HepG2 (cell line): ENCODE data around the gene THAP3. TPM values are rescaled to one million over a fixed set of nuclear protein-coding genes. Genes with fewer than 3 reads are reported as not detected.

Experiments
- ATF5 ChIP-seq: sonication (generic); formaldehyde crosslinking; IDR thresholded peaks from 2 replicates; pipeline ENCODE4 v1.4.0; 2020; ENCODE audit warnings: mild to moderate bottlenecking, low read depth, missing genetic modification reagents
- CBX2 ChIP-seq, 2 experiments: fragments of 200-600 bp in 1 of 2; sonication (generic); formaldehyde crosslinking in 1 of 2; IDR thresholded peaks; 2 replicates each; pipeline versions ENCODE4 v1.7.0 to v1.8.1; 2018 to 2022; ENCODE audit warnings: low read depth in 2 of 2, low read length in 1 of 2, mild to moderate bottlenecking in 1 of 2, missing genetic modification reagents in 1 of 2
- CCDC6 ChIP-seq: sonication (generic); formaldehyde crosslinking; IDR thresholded peaks from 2 replicates; pipeline ENCODE4 v1.8.1; 2022; ENCODE audit warnings: mild to moderate bottlenecking, missing genetic modification reagents, moderate library complexity
- GATAD1 ChIP-seq: IDR thresholded peaks from 2 replicates; pipeline ENCODE4 v1.6.1; 2016; ENCODE audit warnings: missing genetic modification reagents, missing compliant biosample characterization
- HBP1 ChIP-seq: IDR thresholded peaks from 2 replicates; pipeline ENCODE4 v1.6.1; 2016; ENCODE audit warnings: low read depth, control low read depth
- HOXD1 ChIP-seq: sonication (generic); formaldehyde crosslinking; IDR thresholded peaks from 2 replicates; pipeline ENCODE4 v1.5.0; 2020; ENCODE audit warnings: missing genetic modification reagents
- MBNL3 ChIP-seq: fragments of 250-450 bp; sonication (Bioruptor Pico); conservative IDR thresholded peaks from 2 replicates; pipeline ENCODE4 v1.8.0; 2022; ENCODE audit warnings: mild to moderate bottlenecking, inconsistent platforms
- MLLT10 ChIP-seq: sonication (generic); formaldehyde crosslinking; IDR thresholded peaks from 2 replicates; pipeline ENCODE4 v1.4.0; 2020; ENCODE audit warnings: missing genetic modification reagents
- NR2F6 ChIP-seq, 2 experiments: IDR thresholded peaks; 2 replicates each; pipeline ENCODE4 v1.6.1; 2016; ENCODE audit warnings: antibody characterized with exemption in 1 of 2, mild to moderate bottlenecking in 1 of 2
- RBFOX2 ChIP-seq: fragments of 200-400 bp; formaldehyde crosslinking; IDR thresholded peaks from 2 replicates; pipeline ENCODE4 v1.6.1; 2017; ENCODE audit warnings: low read depth, mild to moderate bottlenecking, low read length
- SAP130 ChIP-seq: IDR thresholded peaks from 2 replicates; pipeline ENCODE4 v1.6.1; 2016; ENCODE audit warnings: low read depth
- SIN3A ChIP-seq: IDR thresholded peaks from 2 replicates; pipeline ENCODE4 v1.6.1; 2011; ENCODE audit warnings: low read depth, mild to moderate bottlenecking, control low read depth, low read length, borderline replicate concordance
- SMAD1 ChIP-seq: sonication (generic); formaldehyde crosslinking; IDR thresholded peaks from 2 replicates; pipeline ENCODE4 v1.4.0; 2020; ENCODE audit warnings: missing genetic modification reagents, low read depth, mild to moderate bottlenecking, borderline replicate concordance
- TCF7L2 ChIP-seq: IDR thresholded peaks from 2 replicates; pipeline ENCODE4 v1.6.1; 2011; ENCODE audit warnings: mild to moderate bottlenecking, low read depth, low read length, moderate library complexity
- THYN1 ChIP-seq: sonication (generic); formaldehyde crosslinking; IDR thresholded peaks from 2 replicates; pipeline ENCODE4 v1.8.1; 2023; ENCODE audit warnings: low read depth, mild to moderate bottlenecking, moderate library complexity, missing genetic modification reagents, borderline replicate concordance
- ZFP91 ChIP-seq: sonication (generic); formaldehyde crosslinking; IDR thresholded peaks from 2 replicates; pipeline ENCODE4 v1.9.0; 2022; ENCODE audit warnings: missing genetic modification reagents, mild to moderate bottlenecking, borderline replicate concordance
- ZNF136 ChIP-seq: sonication (generic); formaldehyde crosslinking; IDR thresholded peaks from 2 replicates; pipeline ENCODE4 v1.8.1; 2022; ENCODE audit warnings: low read depth, mild to moderate bottlenecking, moderate library complexity, missing genetic modification reagents
- ZNF296 ChIP-seq: sonication (generic); formaldehyde crosslinking; conservative IDR thresholded peaks from 2 replicates; pipeline ENCODE4 v1.5.0; 2020; ENCODE audit warnings: mild to moderate bottlenecking, missing genetic modification reagents
- ZNF329 ChIP-seq: sonication (generic); formaldehyde crosslinking; IDR thresholded peaks from 2 replicates; pipeline ENCODE4 v1.9.0; 2021; ENCODE audit warnings: low read depth, mild to moderate bottlenecking, missing genetic modification reagents
- ZNF687 ChIP-seq: sonication (generic); formaldehyde crosslinking; IDR thresholded peaks from 2 replicates; pipeline ENCODE4 v1.5.1; 2020; ENCODE audit warnings: mild to moderate bottlenecking, missing genetic modification reagents, moderate library complexity
- ZNF720 ChIP-seq: sonication (generic); formaldehyde crosslinking; IDR thresholded peaks from 2 replicates; pipeline ENCODE4 v1.4.0; 2020; ENCODE audit warnings: missing genetic modification reagents
- polyA plus RNA-seq, 8 experiments: library from polyadenylated mRNA; depleted of rRNA in 3 of 8; stranded (reverse) in 7 of 8; unstranded in 1 of 8; fragments of >200 nt; fragmentation: Illumina TruSeq in 4 of 8; extraction: Trizol in 4 of 8; gene quantifications; 2 replicates each; pipeline versions ENCODE4 v1.2.1 to v1.2.3, GENCODE V29; 2011 to 2016; ENCODE audit warnings: low read depth in 4 of 8, missing spikeins in 1 of 8, mixed read lengths in 1 of 8; ENCODE audit not compliant: insufficient read depth in 1 of 8
- total RNA-seq, 5 experiments: library from RNA; depleted of rRNA; stranded (reverse); fragments of >200 nt; fragmentation: Illumina TruSeq; extraction: Trizol; gene quantifications; 2 replicates each; pipeline ENCODE4 v1.2.3, GENCODE V29; 2016; ENCODE audit warnings: low read depth in 1 of 5

Gene THAP3
- total and polyA plus RNA-seq, 2 of the 13 experiments (the other 11 are each of a cell fraction or from before 2014, with no cell fraction given) = 10.3 to 14.9 TPM

- peak; percentile 82 for TF ChIP-seq ZNF296 (CRISPR knock-in tag)
- TF ChIP-seq ZNF329 (CRISPR knock-in tag) = peak; percentile 13; the same call in 1 of the 2 replicates
- TF ChIP-seq SMAD1 (CRISPR knock-in tag) = no peak
- TF ChIP-seq HBP1 (CRISPR knock-in tag) = no peak
- TF ChIP-seq CCDC6 (CRISPR knock-in tag) = peak; percentile 16; the same call in 1 of the 2 replicates
- TF ChIP-seq MBNL3 = 0 out of 2 replicates have a peak, but pooled peaks have one; percentile 15
- TF ChIP-seq RBFOX2 = peak; percentile 62; the same call in 1 of the 2 replicates
- peak; percentile 79 for TF ChIP-seq ZNF687
- TF ChIP-seq ATF5 (CRISPR knock-in tag) = no peak
- peak; percentile 10; the same call in 1 of the 2 replicates for TF ChIP-seq SAP130 (CRISPR knock-in tag)
- TF ChIP-seq NR2F6 (IDR thresholded peaks at IDR 0.05) = no peak
- no peak for TF ChIP-seq NR2F6 (CRISPR knock-in tag; IDR thresholded peaks at IDR 0.05)
- no peak for TF ChIP-seq THYN1
- TF ChIP-seq ZNF136 (CRISPR knock-in tag) = no peak
- TF ChIP-seq HOXD1 (CRISPR knock-in tag) = no peak
- TF ChIP-seq MLLT10 (CRISPR knock-in tag) = no peak
- no peak for TF ChIP-seq GATAD1 (CRISPR knock-in tag)
- peak; percentile 65 for TF ChIP-seq ZFP91 (CRISPR knock-in tag)
- TF ChIP-seq CBX2 (IDR thresholded peaks at IDR 0.05; ENCODE audit: low read depth, low read length) = no peak
- peak; percentile 31; the same call in 1 of the 2 replicates for TF ChIP-seq CBX2 (CRISPR knock-in tag; IDR thresholded peaks at IDR 0.05; ENCODE audit: low read depth)
- TF ChIP-seq ZNF720 (CRISPR knock-in tag) = no peak; the same call in 1 of the 2 replicates
- TF ChIP-seq TCF7L2 = no peak
- TF ChIP-seq SIN3A = peak; percentile 11; the same call in 1 of the 2 replicates
These were observed 22.6 kb upstream of the THAP3 start (continued) for GRCh38 chr1:6601923-6602668.
